Measurements from ENCODE around the gene NDUFA13.

NDUFA13 gene

DNA sequence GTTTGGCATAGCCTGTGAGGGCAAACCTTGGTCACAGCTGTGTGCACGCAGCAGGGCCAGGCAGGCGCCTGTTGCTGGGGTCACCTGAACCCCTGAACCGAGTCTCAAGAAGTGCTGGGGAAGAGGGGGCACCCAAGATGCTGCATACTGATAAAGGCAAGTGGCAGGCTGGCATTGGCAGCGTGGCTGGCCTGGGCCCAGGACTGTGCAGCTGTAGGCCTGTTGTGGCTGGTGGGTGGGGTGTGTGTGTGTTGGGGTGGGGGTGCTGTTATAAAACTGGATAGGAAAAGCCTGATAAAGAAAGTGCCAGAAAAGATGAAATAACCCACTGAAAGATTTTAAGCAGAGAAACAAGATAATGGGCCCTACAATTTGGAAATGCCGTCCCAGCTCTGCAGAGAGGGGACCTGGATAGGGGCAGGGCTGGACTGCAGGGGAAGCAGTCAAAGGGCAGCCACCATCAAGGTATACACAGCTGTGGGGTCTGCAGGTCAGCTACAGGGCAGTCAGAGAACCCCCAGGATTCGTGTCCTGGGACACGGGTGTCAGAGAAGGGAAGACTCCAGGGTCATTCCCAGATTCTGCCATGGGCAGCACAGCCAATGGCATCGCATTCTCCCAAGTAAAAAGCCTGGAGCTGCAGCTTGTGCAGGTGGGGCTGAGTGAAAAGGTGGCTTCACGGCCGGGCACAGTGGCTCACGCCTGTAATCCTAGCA lies 55.2 kb downstream of the NDUFA13 start:
- no peak overlapping the region for H3K27ac ChIP-seq (ENCODE audit: low read length)
- H3K9me3 ChIP-seq (ENCODE audit: control insufficient read depth in 1 of 2, low read length in 2 of 2): no peaks in the 10 kb centered on the region
- H3K4me1 ChIP-seq (ENCODE audit: control insufficient read depth in 1 of 2, insufficient read depth in 2 of 2, low read length in 2 of 2): no peaks in the 10 kb centered on the region
- H3K4me3 ChIP-seq (ENCODE audit: low read depth in 1 of 2, low read length in 2 of 2): no peak overlapping the region
- H3K36me3 ChIP-seq (ENCODE audit: control insufficient read depth in 1 of 2, insufficient read depth in 2 of 2, low read length in 2 of 2): no peaks in the 10 kb centered on the region
- no peaks in the 10 kb centered on the region for H3K27me3 ChIP-seq (ENCODE audit: low read depth, low read length)

DNA sequence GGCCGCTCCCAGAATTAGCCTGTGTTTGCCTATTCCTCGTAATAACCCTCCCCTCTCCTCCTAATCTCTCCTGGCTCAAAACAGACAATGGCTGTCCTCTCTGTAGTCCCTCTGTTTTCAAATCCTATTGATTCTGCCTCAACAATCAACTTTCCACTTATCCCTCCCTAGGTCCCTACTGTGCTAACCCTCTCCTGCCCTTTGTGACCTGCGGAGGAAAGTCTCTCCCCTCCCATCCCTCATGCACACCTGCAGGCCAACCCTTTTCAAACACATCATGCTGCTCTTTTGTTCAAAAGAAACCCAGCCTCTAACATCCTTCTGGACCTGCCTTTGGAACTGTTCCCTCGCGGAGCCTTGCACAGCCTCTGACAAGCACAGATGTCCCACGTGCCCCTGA lies 59.4 kb downstream of the NDUFA13 start:
- Histone ChIP-seq H3K36me3 (ENCODE audit: control insufficient read depth in 1 of 2, insufficient read depth in 2 of 2, low read length in 2 of 2) (no peaks in the 10 kb centered on the region), H3K27ac (ENCODE audit: low read length) (no peak overlapping the region), H3K4me1 (ENCODE audit: control insufficient read depth in 1 of 2, insufficient read depth in 2 of 2, low read length in 2 of 2) (no peaks in the 10 kb centered on the region), H3K4me3 (ENCODE audit: low read depth in 1 of 2, low read length in 2 of 2) (no peak overlapping the region), H3K27me3 (ENCODE audit: low read depth, low read length) (no peaks in the 10 kb centered on the region), H3K9me3 (ENCODE audit: control insufficient read depth in 1 of 2, low read length in 2 of 2) (no peaks in the 10 kb centered on the region)

Data from muscle layer of duodenum (tissue), 2 donors.